GM08714 (cell line): ENCODE results near the gene AZU1.

Experiments
- H3K4me3 ChIP-seq: fragments of 200-500 bp; sonication (Bioruptor generic); 2 replicates; pipeline ENCODE4 v1.5.1; 2014; ENCODE audit warnings: mild to moderate bottlenecking, low read length, inconsistent platforms
- ZNF274 ChIP-seq: IDR thresholded peaks from 2 replicates; pipeline ENCODE4 v1.6.1; 2012; ENCODE audit warnings: mild to moderate bottlenecking, low read depth, low read length

AZU1 gene

DNA sequence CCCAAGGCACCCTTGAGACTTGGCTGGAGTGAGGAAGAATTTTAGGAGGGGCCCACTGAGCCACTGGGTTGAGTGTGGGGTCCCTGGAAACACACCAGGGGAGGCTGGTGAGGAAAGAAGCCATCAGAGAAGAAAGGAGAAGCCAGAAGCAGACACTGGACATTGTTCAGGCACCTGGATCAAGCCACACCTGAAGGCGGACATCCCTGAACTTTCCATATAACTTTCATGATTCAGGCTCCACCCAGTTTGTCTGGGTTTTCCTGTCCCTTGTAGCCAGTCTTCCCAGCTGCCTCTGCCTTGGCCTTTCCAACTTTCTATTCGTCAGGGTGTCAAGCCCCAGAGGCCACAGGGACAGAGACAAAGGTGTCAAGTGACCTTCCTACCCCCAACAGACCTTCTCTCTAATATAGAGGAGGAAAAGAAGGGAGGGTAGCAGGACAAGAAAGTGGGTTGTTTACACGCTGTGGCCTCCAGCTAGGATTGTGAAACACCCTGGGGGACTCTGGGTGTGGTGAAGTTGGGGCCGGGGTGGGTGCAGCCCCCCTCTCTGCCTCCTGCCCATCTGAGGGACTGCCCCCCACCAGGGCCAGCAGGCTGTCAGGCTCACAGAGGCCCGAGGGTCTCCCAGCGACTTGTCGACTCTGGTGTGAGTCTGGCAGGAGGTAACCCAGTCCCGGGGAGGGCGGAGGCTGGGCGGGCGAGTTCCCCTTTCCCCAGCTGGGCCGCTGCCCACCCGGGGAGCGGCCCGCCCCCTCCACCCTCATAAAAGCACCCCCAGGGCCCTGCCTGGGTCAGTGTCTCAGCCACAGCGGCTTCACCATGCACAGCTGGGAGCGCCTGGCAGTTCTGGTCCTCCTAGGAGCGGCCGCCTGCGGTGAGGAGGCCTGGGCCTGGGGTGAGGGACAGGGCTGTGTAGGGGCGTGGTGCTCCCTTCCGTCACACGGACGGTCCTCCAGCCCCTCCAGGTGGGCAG lies 31.5 kb downstream of the AZU1 start, which contains the start of gene CFD:
Gene CFD, plus strand, starts transcription at position 797 of the 976 bp plus-strand sequence. Its CDS starts 26 bp downstream, at position 823.
- TF ChIP-seq ZNF274, result no peak
- H3K4me3 ChIP-seq, result no peak within 1 kb of the TSS; the same call in 1 of the 2 replicates

GRCh38 chr19:861141-861755 lies 33.6 kb downstream of the AZU1 start:
- H3K4me3 ChIP-seq, result no peak overlapping the region
- no peak for TF ChIP-seq ZNF274

- H3K4me3 ChIP-seq, result no peak overlapping the region
- no peak for TF ChIP-seq ZNF274
Measured at GRCh38 chr19:861756-862580, 34.3 kb downstream of the AZU1 start.

DNA sequence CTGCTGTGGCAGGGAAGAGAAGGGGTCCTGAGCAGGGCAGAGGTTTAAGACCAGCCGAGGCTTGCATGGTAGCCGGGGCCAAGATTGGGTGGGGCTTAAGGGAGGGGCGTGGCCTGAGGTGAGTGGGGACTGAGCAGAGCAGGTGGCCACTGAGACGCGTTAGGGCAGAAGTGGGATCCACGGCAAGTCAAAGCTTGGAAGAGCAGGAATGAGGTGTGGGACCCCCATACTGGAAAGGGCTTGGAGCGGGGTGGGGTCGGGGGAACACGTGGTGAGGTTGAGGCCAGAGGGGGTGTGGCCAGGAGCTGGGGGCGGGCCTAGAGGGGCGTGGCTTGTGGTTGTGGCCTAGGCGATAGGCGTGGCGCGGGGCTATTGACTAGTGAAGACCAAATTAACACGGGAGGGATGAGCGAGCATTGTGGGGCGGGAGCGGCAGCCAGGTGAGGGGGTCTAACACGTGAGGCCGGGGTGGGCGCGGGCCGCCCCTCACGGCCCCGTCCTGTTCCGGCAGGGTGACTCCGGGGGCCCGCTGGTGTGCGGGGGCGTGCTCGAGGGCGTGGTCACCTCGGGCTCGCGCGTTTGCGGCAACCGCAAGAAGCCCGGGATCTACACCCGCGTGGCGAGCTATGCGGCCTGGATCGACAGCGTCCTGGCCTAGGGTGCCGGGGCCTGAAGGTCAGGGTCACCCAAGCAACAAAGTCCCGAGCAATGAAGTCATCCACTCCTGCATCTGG lies 35.1 kb downstream of the AZU1 start:
- H3K4me3 ChIP-seq, result no peak overlapping the region; the same call in 1 of the 2 replicates
- no peak for TF ChIP-seq ZNF274

DNA sequence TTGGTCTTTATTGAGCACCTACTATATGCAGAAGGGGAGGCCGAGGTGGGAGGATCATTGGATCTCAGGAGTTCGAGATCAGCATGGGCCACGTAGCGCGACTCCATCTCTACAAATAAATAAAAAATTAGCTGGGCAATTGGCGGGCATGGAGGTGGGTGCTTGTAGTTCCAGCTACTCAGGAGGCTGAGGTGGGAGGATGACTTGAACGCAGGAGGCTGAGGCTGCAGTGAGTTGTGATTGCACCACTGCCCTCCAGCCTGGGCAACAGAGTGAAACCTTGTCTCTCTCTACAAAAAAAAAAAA lies 35.6 kb downstream of the AZU1 start:
- TF ChIP-seq ZNF274, result no peak
- no peak overlapping the region; the same call in 1 of the 2 replicates for H3K4me3 ChIP-seq

- no peak for TF ChIP-seq ZNF274
- H3K4me3 ChIP-seq, result no peak overlapping the region
Measured at GRCh38 chr19:866769-867300, 39.2 kb downstream of the AZU1 start.

DNA sequence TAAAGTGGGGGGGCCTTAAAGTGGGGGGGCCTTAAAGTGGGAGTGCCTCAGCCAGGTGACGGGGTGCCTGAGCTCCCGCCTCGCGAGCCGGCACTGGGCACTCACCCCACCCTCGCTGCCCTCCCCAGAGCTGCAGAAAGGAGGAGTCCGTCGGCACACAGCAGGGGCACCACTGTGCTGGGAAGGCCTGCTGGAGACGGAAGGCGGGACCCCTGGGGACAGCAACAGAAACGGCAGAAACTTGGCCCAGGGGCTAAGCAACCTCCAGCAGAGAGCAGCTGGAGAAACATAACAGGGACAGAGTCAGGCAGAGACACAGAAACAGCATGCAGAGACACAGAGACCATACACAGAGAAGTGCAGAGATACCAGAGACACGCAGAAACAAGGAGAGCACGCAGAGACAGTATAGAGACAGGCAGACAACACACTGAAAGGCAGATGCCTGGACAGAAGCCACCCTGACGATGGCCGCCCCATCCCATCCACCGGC lies 39.7 kb downstream of the AZU1 start:
- no peak overlapping the region for H3K4me3 ChIP-seq
- no peak for TF ChIP-seq ZNF274

DNA sequence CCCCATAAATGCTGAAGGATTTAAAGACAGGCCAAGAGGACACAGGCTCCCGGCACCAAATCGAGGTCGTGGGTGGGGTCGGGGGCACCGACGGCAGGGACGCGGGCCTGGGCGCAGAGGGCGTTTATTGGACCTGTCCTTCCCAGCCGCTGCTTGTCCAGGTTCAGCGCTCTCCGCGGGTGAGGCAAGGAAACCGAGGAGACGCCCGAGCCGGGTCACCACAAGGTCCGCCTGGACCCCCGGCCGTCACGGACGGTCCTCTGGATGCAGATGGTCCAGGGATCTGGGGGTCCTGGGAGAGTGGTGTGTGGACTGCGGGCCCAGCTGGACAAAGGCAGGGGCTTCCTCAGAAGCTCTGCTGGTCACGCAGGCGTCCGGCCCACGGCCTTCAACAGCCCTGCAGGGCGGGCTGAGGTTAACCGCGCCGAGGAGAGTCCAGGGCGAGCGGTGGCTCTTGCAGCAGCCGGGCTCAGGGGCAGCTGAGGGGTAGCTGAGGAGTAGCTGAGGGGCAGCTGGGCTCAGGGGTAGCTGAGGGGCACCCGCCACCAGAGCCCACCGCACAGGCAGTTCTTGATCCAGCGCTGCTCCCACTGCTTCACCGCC lies 40.3 kb downstream of the AZU1 start:
- TF ChIP-seq ZNF274, result no peak
- no peak overlapping the region for H3K4me3 ChIP-seq

GRCh38 chr19:868458-869244 lies 41.0 kb downstream of the AZU1 start:
- H3K4me3 ChIP-seq, result no peak overlapping the region
- no peak for TF ChIP-seq ZNF274

DNA sequence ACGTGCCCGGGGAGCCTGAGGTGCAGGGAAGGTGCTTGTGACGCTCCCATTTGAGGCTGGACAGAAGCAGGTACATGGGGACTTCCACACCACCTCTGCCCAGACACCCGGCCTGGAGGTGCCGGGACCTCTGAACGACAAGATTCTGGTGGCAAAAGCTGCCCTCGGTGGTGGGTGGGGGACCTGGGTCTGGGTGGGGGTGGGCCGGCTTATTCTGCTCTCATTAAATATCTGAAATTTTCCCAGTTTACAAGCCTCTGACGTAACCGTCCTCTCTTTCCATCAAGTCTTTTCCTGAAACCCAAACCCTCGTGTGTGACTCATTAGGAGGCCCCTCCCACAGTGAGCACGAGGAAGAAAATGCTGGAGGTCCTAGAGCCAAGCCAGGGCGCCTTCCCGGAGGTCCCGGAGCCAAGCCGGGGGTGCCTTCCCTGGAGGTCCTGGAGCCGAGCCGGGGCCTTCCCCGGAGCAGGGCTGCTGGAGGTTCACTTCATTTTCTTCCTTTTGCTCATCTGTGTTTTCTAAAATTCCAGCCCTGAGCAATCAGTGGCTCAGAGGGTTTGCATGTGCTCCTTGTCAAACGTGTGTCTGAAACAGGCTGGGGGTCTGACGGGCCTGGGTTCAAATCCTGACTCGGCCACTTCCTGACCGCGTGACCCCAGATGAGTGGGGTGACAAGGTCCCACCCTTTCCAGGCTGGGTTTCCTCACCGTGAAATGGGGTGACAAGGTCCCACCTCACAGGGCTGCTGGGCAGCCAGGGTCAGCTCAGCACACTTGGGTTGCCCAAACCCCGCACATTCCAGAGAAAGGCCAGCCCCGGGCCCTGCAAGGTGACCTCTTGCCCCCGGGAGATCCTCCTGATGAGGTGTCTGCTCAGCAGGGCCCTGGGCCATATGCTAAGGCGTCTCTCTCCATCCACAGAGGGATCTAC lies 41.9 kb downstream of the AZU1 start:
- H3K4me3 ChIP-seq, result no peak overlapping the region
- no peak for TF ChIP-seq ZNF274

DNA sequence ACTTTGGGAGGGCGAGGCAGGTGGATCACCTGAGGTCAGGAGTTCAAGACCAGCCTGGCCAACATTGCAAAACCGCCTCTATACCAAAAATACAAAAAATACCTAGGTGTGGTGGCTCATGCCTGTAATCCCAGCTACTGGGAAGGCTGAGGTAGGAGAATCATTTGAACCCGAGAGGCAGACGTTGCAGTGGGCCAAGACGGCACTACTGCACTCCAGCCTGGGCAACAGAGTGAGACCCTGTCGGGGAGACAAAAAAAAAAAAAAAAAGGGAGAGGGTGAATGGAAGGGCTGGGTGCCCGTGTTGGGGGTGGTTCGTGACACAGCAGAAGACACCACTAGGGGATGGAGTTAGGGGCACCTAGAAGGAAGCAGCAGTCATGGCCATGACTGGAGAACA lies 42.7 kb downstream of the AZU1 start:
- no peak overlapping the region for H3K4me3 ChIP-seq
- TF ChIP-seq ZNF274, result no peak
